Vagina (tissue), 2 donors: ENCODE results near the gene VDR. TPM values are rescaled to one million over a fixed set of nuclear protein-coding genes. Genes with fewer than 3 reads are reported as not detected.
"Not testable (repeated sequence)": the region's sequence is repeated elsewhere in the genome, so short reads cannot be mapped to it uniquely, and the experiment has no call there.

Experiments
- DNase-seq, 2 donors: peaks; one replicate each; pipeline ENCODE4 v3.0.0-alpha.2; 2017; ENCODE audit errors: extremely low spot score in 2 of 2
- H3K27ac ChIP-seq: fragments of 200-600 bp; sonication (generic); one replicate; pipeline ENCODE4 v1.5.1; 2019
- H3K27me3 ChIP-seq: fragments of 200-600 bp; sonication (generic); one replicate; pipeline ENCODE4 v1.5.1; 2019
- H3K36me3 ChIP-seq, 2 donors: fragments of 200-600 bp; sonication (generic); one replicate each; pipeline ENCODE4 v1.5.1; 2017 to 2019
- H3K4me1 ChIP-seq: fragments of 200-600 bp; sonication (generic); one replicate; pipeline ENCODE4 v1.5.1; 2019
- H3K4me3 ChIP-seq, 2 donors: fragments of 200-600 bp; sonication (generic); 1 replicate in 1 of 2; 2 replicates in 1 of 2; pipeline ENCODE4 v1.5.1; 2016 to 2019
- H3K9me3 ChIP-seq: fragments of 200-600 bp; sonication (generic); one replicate; pipeline ENCODE4 v1.5.1; 2019
- CTCF ChIP-seq, 3 experiments: fragments of 450-650 bp in 2 of 3; fragments of 200-600 bp in 1 of 3; sonication (generic) in 1 of 3; IDR thresholded peaks; one replicate each; pipeline ENCODE4 v1.5.1; 2017 to 2019; ENCODE audit warnings: antibody characterized with exemption in 3 of 3, mild to moderate bottlenecking in 2 of 3, moderate library complexity in 2 of 3
- POLR2A ChIP-seq, 2 donors: fragments of 450-650 bp; IDR thresholded peaks; one replicate each; pipeline ENCODE4 v1.6.1; 2017; ENCODE audit warnings: antibody characterized with exemption in 2 of 2, mild to moderate bottlenecking in 2 of 2, moderate library complexity in 2 of 2
- POLR2AphosphoS5 ChIP-seq, 2 donors: sonication (generic); formaldehyde crosslinking; IDR thresholded peaks; one replicate each; pipeline ENCODE4 v1.9.0; 2017; ENCODE audit warnings: antibody characterized with exemption in 2 of 2, mild to moderate bottlenecking in 2 of 2, low read depth in 1 of 2; ENCODE audit not compliant: insufficient read depth in 1 of 2
- intact Hi-C: fragments of 100-400 bp; cut with DNase I; formaldehyde crosslinking; loops from one replicate; pipeline ENCODE4 v1.15.1; 2023
- total RNA-seq: library from RNA; depleted of rRNA; stranded (reverse); fragments of >200 nt; gene quantifications from one replicate; pipeline ENCODE4 v1.2.3, GENCODE V29; 2016

VDR gene
- total RNA-seq, 1 donor from 2014 or later: 23.6 TPM

GRCh38 chr12:47816403-47817271, 88.2 kb downstream of the VDR start:
- peak overlapping the region; percentile 79 to 96 for H3K4me3 ChIP-seq
- no peak for DNase-seq
- intact Hi-C loops: no loop called here
- H3K4me1 ChIP-seq: peaks cover 84% of the 10 kb centered on the region
- peak in 1 of 2 donors; percentile 24 for TF ChIP-seq POLR2AphosphoS5 (IDR thresholded peaks at IDR 0.05; ENCODE audit: insufficient read depth in 1 of 2, low read depth in 1 of 2)
- no peak for TF ChIP-seq CTCF (IDR thresholded peaks at IDR 0.05)
- no peaks in the 10 kb centered on the region for H3K27me3 ChIP-seq
- H3K27ac ChIP-seq: peak overlapping the region; percentile 99
- no peaks in the 10 kb centered on the region for H3K9me3 ChIP-seq
- H3K36me3 ChIP-seq: no peaks in the 10 kb centered on the region

DNA sequence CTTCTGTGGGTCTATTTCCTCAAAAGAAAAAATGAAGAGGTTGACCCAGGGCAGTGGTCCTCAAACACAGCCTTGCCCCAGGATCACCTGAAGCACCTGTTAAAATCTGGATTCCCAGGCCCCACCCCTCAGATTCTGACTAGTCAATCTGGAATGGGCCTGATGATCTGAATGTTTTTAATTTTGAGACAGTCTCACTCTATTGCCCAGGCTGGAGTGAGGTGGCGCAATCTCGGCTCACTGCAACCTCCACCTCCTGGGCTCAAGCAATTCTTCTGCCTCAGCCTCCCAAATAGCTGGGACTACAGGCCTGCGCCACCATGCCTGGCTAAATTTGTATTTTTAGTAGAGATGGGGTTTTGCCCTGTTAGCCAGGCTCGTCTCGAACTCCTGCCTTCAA, 89.3 kb downstream of the VDR start:
- peak overlapping the region; percentile 99 for H3K27ac ChIP-seq
- DNase-seq, H3K27me3 ChIP-seq, H3K4me3 ChIP-seq, H3K36me3 ChIP-seq, H3K9me3 ChIP-seq, intact Hi-C loops: not testable (repeated sequence)
- peaks cover 85% of the 10 kb centered on the region for H3K4me1 ChIP-seq

DNA sequence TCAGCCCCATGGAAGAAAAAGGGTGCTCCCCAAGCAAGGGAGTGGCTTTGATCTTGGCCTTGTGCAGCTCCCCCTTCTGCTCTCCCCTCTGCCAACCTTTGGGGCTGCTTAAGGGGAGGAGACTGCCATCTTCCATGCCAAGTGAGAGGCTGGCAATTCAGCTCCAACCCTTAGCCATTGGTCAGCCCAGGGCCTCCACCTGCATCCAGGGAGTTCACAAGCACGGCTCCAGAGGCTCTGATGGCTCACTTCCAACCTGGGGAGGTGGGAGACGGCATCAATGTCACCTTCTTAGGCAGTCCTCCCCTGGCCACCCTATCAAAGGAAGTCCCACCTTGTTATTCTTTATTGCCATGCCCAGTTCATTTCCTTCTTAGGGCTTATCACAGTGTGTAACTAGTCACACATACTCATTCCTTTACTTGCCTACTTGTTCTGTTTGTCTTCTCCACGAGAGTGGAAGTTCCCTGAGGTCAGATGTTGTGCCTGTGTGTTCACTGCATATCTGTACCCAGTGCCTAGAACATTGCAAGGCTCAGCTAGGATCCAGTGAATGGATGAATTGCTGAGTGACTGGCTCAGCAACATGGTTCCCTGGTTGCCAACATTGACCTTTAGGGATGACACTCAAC, 90.1 kb downstream of the VDR start:
- no peaks in the 10 kb centered on the region for H3K27me3 ChIP-seq
- DNase-seq: no peak
- no peaks in the 10 kb centered on the region for H3K36me3 ChIP-seq
- no peak overlapping the region for H3K4me3 ChIP-seq
- peak overlapping the region; percentile 99 for H3K27ac ChIP-seq
- H3K9me3 ChIP-seq: no peaks in the 10 kb centered on the region
- intact Hi-C loops: no loop called here
- H3K4me1 ChIP-seq: peaks cover 93% of the 10 kb centered on the region
- TF ChIP-seq POLR2AphosphoS5 (IDR thresholded peaks at IDR 0.05; ENCODE audit: insufficient read depth in 1 of 2, low read depth in 1 of 2) (no peak), CTCF (IDR thresholded peaks at IDR 0.05) (no peak)

DNA sequence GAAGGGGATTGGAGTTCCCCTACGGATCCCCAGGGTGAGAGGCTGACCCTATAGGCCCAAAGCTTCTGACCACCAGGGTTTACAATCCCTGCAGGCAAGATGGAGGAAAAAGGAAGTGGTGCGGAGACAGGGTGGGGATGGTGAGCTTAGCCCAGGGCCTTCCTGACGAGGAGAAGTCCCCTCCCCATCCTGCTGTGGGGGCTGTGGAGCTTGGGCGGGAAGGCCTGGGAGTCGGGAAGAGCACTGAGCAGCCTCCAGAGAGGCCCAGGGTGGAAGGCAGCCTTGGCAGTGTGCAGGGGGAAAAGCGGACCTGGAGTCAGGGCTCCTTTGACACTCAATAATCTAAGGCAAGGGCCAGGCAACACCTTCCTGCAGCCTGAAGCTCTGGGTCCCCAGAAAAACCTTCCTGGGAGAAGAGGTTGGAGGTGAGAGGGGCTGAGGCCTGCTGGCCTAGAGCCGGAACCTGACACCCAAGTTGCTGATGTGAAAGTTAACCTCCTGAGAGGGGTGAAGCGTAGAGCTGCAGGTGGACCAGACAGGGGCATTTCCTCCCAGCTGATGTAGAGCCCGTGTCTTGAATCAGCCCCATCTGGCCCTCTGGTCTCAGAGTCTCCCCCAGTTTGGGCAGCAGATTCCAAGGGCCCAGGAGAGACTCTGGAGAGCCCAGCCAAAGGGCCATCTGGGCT, 91.1 kb downstream of the VDR start:
- Histone ChIP-seq H3K4me1 (peaks cover 100% of the 10 kb centered on the region), H3K27ac (peak overlapping the region; percentile 99), H3K27me3 (no peaks in the 10 kb centered on the region), H3K4me3 (peak overlapping the region; percentile 43 to 51), H3K36me3 (no peaks in the 10 kb centered on the region), H3K9me3 (no peaks in the 10 kb centered on the region)
- DNase-seq: no peak
- no peak for TF ChIP-seq CTCF (IDR thresholded peaks at IDR 0.05)
- TF ChIP-seq POLR2A (IDR thresholded peaks at IDR 0.05): no peak
- TF ChIP-seq POLR2AphosphoS5 (IDR thresholded peaks at IDR 0.05; ENCODE audit: insufficient read depth in 1 of 2, low read depth in 1 of 2): no peak
- intact Hi-C loops: no loop called here

DNA sequence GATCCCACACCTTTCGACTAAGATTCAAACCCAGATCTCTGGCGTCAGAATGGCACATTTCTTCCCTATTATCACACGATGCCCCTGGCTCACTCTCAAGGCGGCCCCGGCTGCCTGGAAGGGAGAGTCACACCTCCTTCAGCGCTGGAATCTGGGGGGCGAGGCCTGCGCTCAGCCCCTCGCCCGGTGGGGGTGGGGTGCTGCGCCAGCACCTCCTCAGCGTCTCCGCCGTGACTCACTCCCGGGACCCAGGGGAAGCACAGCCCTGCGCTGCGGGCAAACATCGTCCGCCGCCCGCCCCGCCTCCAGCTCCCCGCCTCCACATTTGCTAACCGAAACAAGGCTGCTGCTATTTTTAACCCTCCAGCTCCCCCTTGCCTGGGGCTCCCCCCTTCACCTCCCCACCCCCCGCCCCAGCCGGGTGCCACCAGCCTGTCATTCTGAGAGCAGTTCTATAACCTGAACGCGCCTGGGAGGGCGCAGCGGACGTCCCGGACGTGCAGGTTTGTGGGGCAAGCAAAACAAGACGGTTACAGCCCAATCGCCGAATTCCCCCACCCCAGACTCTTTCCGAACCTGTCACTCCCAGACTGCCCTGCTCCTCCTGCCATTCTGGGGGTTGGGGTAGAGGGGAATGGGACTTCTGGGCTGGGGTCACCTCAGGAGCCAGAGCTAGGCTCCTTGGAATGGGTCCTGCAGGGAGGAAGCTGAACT, 91.8 kb downstream of the VDR start:
- Histone ChIP-seq H3K27ac (peak overlapping the region; percentile 99), H3K9me3 (no peaks in the 10 kb centered on the region), H3K4me1 (peaks cover 100% of the 10 kb centered on the region), H3K4me3 (peak overlapping the region; percentile 43 to 51), H3K27me3 (no peaks in the 10 kb centered on the region), H3K36me3 (no peaks in the 10 kb centered on the region)
- intact Hi-C loops: no loop called here
- TF ChIP-seq POLR2AphosphoS5 (IDR thresholded peaks at IDR 0.05; ENCODE audit: insufficient read depth in 1 of 2, low read depth in 1 of 2) (peak; percentile 81 to 84), POLR2A (IDR thresholded peaks at IDR 0.05) (no peak)
- DNase-seq: peak in 1 of 2 donors; percentile 96
